DMS79 treated with DMSO at 0.1 percent for 48 hours (cell line): ENCODE measurements around the gene MYL7.
"Not testable (repeated sequence)": the region's sequence is repeated elsewhere in the genome, so short reads cannot be mapped to it uniquely, and the experiment has no call there.

Experiments used
- DNase-seq: peaks from one replicate; lab custom pipeline; 2025; lab: John Stamatoyannopoulos, UW

MYL7 gene

GRCh38 chr7:44171901-44172300 is 30.8 kb upstream of the MYL7 start:
- not testable (repeated sequence) for DNase-seq

GRCh38 chr7:44167920-44168319 is 26.8 kb upstream of the MYL7 start:
- no peak for DNase-seq

DNA sequence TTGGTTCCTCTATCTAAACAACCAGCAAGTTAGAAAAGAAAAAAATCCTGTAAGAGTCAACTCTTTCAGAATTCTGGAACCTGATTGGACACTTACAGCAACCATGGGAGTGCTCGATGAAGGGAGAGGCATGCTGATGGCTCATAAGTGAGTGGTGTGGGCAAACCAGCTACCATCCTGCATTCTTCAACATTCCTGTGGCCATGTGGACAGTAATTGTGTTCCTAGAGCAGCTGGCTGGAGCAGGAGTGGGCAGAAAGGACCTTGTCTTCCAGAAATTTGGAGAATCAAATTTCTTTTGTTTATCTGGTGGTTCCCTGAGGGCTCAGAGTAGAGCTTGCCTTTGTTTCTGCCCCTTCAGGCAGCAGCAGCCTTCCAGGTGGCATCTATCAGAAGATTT is 22.5 kb upstream of the MYL7 start:
- DNase-seq = peak; percentile 78

DNA sequence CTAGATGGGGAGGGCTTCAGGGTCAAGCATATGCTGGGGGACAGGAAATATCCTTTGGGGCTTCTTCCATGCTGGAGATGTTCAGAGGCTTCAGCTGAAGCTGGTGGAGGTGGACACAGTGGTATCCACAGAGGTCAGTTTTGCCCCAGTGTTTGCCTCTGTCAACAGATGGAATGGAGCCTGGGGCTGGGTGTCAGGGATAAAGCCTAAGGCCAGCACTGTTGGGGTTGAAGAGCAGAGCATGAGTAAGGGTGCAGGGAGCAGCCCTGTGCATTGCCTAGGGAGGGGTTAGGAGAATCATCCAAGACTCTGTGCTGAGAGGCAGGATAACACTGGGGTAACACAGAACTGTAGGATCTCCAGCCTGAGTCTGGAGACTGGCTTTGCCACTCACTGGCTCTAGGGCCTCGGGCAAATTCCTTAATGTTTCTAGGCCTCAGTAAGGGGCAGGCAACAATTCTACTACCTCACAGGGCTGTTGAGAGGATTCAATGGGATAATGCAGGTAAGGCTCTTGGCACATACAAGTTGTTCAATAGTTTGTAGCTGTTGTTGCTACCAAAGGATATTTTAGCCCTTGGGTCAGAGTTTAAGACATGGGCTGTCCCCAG is 21.8 kb upstream of the MYL7 start:
- DNase-seq = no peak

DNA sequence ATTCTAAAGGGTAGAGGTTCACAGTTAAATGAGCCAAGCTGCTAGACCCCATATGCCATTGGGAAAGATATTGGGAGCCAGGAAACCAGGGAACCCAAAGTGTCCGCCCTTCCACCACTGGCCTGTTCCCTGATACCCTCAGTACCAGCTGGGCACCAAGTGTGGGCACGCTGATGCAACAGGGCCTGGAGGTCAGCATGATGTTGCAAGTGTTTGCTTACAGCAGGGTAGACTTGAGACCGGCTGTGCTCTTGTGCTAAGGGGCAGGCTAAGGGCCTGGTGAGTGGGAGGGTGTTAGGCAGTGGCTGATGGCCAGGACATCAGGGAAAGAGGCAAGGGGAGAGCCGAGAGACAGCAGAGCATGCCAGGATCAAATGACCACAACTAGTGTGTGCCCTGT is 21.0 kb upstream of the MYL7 start:
- DNase-seq = no peak

DNA sequence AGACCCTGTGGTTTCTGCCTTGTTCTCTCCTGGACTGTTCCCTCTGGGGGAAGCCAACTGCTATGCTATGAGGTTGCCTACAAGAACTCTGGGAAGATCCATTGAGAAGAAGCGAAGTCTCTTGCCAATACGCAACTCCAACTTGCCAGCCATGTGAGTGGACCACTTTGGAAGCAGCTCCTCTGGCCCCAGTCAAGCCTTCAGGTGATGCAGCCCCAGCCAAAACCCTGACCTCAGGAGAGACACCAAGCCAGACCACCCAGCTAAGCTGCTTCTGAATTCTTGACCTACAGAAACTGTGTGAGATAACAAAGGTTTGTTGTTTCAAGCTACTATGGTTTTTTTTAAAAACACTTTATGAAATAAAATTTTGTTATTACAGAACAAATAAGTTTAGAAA is 20.2 kb upstream of the MYL7 start:
- no peak for DNase-seq

DNA sequence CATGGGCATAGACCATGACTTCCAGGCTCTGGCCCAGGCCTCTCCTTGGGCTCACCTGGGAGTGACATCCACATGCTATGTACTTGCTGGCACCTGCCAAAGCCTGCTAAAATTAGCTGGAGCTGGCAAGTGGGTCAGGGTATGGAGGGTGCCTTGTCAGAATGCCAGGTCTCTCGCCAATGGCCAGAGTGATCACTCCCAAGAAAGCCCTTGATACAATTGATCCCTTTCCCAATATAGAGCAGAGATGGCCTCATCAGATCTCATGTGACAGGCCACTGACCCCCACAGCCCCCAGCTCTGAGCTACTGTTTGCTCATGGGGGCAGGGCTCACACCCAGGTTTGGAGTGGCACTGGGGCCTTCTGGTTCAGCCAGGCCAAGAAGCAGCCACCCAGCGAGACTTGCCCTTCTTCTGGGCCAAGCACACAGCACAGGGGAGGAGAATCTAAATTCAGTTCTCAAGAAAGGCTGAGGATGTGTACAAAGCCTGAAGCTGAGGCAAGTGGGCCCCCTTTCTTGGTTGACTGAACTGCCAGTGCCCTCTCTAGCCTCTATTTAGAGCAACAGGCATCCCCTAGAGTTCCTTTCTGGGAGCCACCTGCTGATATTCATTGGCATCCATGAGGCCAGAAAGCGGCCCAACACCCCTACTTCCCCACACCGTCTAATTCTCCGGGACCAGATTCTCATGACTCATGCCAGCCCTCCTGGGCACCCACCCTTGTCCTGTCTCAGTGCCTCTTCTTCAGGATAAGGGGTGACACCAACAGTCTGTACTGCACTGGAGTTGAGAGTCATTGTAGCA is 18.9 kb upstream of the MYL7 start:
- no peak for DNase-seq

DNA sequence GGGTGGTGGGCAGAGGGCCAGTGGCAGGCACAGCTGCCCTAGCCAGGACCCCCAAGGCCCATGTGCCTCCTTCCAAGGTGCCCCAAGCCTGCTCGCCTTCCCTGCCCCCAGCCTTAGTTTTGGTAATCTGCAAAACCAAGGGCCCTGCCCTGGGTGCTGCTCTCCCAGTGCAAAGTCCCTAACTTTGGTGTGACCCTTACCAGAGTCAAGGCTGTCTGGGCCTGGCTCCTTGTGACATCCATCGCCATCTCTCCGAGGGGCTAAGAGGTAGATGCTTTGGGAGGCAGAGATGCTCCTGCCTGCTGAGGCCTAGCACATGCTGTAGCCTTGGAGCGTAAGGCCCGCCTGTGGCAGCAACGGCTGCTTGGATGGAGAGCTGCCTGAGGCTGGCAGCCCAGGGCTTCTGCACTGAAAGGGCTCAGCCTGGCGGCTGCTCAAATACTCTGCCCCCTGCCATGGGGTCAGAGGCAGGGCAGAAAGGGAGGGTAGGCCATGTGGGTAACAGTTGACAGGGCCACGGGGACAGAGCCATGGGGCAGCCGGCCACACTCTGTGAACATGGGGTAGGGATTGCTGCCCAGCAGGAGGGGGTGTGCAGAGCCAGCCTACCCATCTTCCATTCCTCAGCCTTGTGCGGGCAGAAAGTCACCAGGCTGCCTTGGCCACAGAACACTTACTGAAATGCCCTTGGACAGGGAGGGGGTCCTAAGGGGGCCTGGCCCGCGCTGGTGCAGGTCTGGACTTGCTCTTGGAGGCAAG is 17.9 kb upstream of the MYL7 start:
- no peak for DNase-seq

DNA sequence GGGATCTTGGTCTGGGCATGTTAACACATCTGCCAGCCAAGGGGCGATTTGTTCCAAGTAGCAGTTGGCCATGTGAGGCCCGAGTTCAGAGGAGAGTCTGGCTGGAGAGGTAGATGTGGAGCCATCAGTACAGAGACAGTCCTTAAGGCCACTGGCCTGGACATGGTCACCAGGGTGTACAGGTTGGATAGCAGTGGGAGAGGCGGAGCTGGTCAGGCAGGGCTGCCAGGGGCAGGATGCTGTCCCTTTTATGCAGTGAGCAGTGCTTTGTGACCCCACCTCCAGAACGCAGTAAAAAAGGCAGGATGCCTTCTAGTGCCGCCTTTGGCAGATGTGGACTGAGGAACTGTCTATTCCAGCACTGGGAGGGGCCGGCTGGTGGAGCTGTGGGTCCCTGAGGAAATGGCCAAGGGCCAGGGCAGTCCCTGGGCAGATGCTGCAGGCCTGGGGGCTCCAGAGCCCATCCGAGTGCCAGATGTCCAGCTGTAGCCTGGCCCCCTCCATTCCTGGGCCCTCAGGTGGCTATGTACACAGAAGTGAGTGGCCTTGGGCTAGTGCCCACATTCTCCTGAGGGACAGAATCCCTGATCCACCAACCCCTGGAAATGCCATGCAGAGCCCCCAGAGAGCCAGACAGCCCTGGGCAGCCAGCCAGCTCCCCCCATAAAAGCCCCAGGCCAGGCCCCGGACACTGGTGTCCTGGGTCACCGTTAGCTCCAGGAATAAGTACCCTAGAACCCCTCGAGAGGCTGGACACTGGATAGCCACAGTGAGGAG is 17.2 kb upstream of the MYL7 start:
- no peak for DNase-seq

DNA sequence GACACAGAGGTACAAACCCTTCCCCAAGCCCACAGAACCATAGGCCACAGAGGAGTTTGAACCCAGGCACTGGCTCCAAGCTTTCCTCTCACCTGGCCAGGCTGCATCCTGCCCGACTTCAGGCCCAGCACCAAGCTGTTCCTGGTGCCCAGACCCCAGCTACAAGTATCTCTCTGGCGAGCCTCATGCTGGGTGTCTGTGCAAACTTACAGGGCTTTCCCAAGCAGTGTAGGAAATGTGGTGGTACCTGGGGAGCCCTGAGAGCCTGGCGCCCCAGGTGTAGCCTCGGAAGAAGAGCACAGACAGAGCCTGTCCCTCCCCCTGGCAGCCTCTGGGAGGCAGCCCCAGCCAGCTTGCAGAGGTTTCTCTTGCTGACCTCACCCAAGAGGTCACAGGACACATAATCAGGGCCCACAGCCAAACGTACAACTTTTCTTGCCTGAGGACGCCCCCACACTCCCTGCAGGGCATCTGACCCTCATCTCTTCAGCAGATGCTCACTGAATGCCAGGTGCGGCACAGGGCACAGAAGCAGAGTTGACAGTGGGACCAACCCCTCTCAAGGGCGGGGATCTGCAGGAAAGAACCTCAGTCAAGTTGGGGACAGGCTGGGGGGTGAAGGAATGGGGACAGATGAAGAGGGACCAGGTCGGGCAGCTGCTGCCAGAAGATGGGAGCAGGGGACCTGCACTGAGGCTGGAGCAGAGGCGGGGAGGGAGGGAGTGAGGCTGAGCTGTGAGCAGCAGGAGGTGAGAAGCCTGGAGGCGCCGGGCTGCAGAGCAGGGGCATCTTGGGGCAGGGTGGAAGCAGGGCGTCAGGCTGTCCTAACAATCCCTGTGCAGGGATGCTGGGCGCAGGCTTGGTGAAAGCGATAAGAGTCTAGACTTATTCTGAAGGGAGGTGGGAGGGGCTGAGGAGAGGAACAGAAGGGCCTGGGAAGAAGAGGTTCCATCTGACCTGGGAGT is 16.3 kb upstream of the MYL7 start:
- DNase-seq = no peak

DNA sequence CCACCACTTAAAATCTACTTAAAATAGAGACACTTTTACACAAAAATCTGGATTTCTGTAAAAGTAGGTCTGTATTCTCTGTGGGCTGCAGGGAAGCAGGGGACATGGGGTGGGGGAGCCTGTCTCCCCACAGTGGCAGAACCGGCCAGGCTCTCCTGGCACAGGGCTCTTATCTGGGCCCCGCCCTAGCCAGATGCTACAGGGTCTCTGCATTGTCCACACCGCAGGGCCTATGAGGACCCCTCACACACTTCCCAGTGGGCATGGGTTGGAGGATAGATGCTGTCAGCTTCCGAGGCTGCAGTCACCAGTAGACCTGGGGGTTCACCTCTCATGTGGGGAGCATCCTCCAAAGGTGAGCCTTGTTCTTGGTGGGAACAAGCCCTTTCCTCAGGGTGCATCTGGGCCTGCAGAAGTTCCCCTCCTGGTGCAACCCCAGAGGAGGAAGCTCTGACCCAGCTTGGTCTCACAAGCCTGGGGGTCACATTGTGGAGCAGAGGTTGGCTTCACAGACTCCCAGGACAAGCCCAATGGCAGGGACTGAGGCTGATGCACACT is 15.4 kb upstream of the MYL7 start:
- no peak for DNase-seq

DNA sequence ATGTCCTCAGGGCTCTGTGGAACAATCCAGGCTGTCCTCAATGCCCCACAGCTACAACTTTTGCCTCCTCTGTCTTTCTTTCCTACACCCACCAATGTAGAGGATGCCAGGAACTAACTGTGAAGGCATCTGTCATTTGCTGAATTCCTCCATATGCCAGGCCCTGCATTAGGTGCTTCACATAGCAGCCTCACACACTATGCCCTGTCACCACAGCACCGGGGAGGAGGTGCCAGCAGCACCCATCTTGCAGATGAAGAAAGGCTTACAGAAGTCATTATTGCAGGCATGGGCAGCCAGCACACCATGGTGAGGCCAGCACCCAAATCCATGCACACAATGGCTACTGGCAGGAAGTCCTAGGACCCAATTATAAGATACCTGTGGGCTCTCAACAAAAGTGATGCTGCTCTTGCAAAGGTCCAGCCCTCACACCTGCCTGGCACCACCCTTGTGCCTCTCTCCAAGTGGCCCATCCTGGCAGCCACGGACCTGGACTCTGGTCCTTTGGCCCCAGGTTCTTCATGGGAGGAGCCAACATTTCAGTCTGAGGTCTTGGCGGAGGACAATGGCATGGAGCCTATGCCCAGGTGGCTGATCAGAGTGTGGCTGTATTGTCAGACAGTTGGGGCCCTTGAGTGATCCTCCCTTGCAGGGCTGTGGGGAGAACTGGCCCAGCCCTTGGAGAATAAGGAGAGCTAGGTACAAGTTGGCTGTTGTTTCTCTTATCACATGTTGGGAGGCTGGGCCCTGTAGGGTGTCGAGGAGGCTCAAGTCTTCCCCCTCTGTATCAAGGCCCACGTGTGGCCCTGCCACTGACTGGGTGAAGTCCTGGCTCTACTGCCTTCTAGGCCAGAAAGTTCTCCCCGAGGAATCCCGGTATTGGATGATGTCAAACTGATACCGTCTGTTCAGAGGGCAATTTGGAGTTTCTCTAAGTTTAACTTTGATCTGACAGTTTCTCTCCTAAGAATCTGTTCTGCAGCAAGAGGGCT is 14.4 kb upstream of the MYL7 start:
- DNase-seq = no peak

GRCh38 chr7:44154703-44155102 is 13.6 kb upstream of the MYL7 start:
- no peak for DNase-seq

DNA sequence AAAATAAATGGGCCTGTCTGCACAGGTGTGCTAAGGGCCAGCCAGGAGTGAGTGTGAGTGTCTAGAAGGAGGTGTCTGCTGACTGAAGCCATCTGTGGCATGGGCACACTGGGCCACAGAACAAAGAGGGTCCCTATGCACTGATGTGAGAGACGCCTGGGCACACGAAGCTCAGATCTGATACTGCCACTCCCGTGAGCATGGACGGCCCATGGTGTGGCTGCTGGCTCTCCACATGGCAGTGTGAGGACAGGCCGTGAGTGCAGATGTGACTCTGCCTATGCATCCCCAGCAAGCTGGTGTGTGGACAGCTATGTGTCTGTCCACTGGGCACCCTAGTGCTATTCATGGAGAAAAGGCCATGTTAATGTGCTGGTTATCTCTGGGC is 12.8 kb upstream of the MYL7 start:
- DNase-seq = no peak

- no peak for DNase-seq
These were observed 12.1 kb upstream of the MYL7 start for GRCh38 chr7:44152971-44153947.

DNA sequence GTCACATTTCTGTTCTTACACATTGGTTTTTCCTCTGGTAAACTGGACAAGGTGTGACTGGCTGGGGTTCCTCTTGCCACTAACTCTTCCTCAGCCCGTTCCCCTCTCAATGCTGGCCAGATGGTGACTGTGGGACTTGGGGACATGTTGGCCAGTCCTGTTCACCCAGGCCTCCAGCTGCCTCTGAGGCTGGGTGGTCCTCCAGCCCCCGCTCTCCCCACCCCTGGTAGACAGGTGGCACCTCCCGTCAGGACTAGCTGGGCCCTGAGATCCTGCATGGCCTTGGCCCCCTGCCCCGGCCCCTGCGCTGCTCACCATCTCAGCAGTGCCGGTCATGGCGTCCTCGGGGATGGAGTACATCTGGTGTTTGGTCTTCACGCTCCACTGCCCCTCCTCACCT is 10.8 kb upstream of the MYL7 start:
- no peak for DNase-seq

DNA sequence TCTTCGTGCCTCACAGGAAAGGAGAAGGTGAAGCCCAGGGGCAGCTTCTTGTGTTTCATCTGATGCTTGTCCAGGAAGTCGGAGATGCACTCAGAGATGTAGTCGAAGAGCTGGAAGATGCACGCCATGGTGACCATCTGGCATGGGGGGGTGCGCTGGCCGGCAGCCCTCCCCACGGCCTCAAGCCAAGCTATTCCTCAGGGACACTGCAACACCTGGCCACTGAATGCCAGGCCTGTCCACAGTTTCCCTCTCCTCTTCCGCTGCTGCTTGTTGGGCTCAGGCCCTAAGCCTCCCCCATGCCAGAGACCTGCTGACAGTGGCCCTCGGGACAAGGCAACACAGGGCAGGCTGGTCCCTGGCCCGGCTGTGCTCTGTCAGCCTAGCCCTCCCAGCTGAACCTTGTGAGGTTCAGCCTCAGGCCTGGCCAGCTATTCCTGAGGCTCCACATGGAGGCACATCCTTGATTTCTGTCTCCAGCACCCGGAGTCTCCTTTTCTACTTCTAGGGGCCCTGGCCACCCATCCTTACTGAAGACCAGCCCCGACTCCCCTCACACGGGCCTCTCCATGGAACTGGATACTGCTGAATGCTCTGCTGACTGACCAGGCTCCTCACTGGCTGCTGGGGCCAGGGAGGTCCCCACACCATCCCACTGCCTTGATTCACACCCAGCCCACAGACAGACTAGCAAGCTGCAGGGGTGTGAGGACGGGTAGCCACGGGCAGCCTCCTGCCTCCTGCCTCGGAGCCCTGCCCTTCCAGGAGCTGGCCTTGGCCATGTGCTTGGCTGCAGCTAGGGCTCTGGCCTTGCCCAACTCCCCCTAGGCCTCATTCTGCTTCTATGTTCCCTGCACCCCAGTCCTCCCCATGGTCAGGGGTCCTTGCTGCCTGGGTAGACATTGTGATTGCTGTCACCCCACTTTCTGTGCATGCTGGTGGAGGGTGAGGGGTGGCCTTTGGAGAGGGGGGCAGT is 10.1 kb upstream of the MYL7 start:
- DNase-seq = no peak
